A549 (cell line): ENCODE data around the gene PXYLP1. TPM values are rescaled to one million over a fixed set of nuclear protein-coding genes. Genes with fewer than 3 reads are reported as not detected.

Source experiments
- ATAC-seq, 2 experiments: fragments of 200-7000 bp in 1 of 2; fragments of >200 bp in 1 of 2; cut with Nextera tagmentation in 1 of 2; cut with Tn5 transposase in 1 of 2; 3 replicates each; pipeline versions ENCODE4 v1.8.0 to v1.9.1; 2018 to 2020; ENCODE audit warnings: mild to moderate bottlenecking in 1 of 2, moderate library complexity in 1 of 2
- CTCF ChIA-PET: fragments of 300-600 bp; sonication (Branson Sonifier 250); formaldehyde crosslinking; extraction: SDS; loops from one replicate; lab custom pipeline; 2021; ENCODE audit warnings: antibody characterized with exemption, inconsistent platforms; lab: Yijun Ruan, JAX
- POLR2A ChIA-PET: fragments of 350-600 bp; formaldehyde crosslinking; extraction: SDS; loops from one replicate; lab custom pipeline; 2021; ENCODE audit warnings: antibody characterized with exemption, inconsistent platforms; lab: Yijun Ruan, JAX
- DNase-seq, 2 experiments: peaks; one replicate each; pipeline versions ENCODE4 v3.0.0 to v3.0.0-alpha.2; 2011 to 2016; ENCODE audit warnings: low read depth in 1 of 2, low spot score in 1 of 2
- FAIRE-seq: peaks from 2 replicates; lab custom pipeline; 2011; peaks lifted over from hg19 to GRCh38; lab: Jason Lieb, UNC
- H3K27ac ChIP-seq, 2 experiments: fragments of >200 bp; sonication (Bioruptor Twin); formaldehyde crosslinking; 3 replicates each; pipeline ENCODE4 v1.5.1; 2016 to 2017
- H3K4me1 ChIP-seq: fragments of >200 bp; sonication (Bioruptor Twin); formaldehyde crosslinking; 3 replicates; pipeline ENCODE4 v1.6.1; 2016
- H3K4me2 ChIP-seq: fragments of >200 bp; sonication (Bioruptor Twin); formaldehyde crosslinking; 3 replicates; pipeline ENCODE4 v1.6.1; 2016
- H3K4me3 ChIP-seq: fragments of >200 bp; sonication (Bioruptor Twin); formaldehyde crosslinking; 3 replicates; pipeline ENCODE4 v1.5.1; 2016
- H3K9me3 ChIP-seq: fragments of >200 bp; sonication (Bioruptor Twin); formaldehyde crosslinking; 3 replicates; pipeline ENCODE4 v1.6.1; 2016
- CBX2 ChIP-seq: fragments of 200-600 bp; sonication (generic); IDR thresholded peaks from 2 replicates; pipeline ENCODE4 v1.6.1; 2016; ENCODE audit warnings: low read depth, mild to moderate bottlenecking, borderline replicate concordance
- CHD2 ChIP-seq: fragments of 150-350 bp; IDR thresholded peaks from 2 replicates; pipeline ENCODE4 v1.6.1; 2014; ENCODE audit warnings: low read length; ENCODE audit not compliant: partially characterized antibody
- CTCF ChIP-seq: fragments of >200 bp; sonication (Bioruptor Twin); formaldehyde crosslinking; IDR thresholded peaks from 3 replicates; pipeline ENCODE4 v1.5.1; 2016
- E2F6 ChIP-seq: IDR thresholded peaks from 2 replicates; pipeline ENCODE4 v1.6.1; 2012; ENCODE audit warnings: low read depth, borderline replicate concordance
- EHMT2 ChIP-seq: fragments of 200-600 bp; sonication (generic); IDR thresholded peaks from 2 replicates; pipeline ENCODE4 v1.6.1; 2016; ENCODE audit warnings: antibody characterized with exemption, low read depth, mild to moderate bottlenecking, moderate library complexity
- ESRRA ChIP-seq: fragments of 150-350 bp; IDR thresholded peaks from 2 replicates; pipeline ENCODE4 v1.6.1; 2014; ENCODE audit warnings: mild to moderate bottlenecking, low read length, borderline replicate concordance
- FOSB ChIP-seq: fragments of 250-450 bp; sonication (Bioruptor Pico); IDR thresholded peaks from 2 replicates; pipeline ENCODE4 v1.5.0; 2020; ENCODE audit warnings: mild to moderate bottlenecking, moderate library complexity
- GATA3 ChIP-seq: IDR thresholded peaks from 2 replicates; pipeline ENCODE4 v1.6.1; 2012; ENCODE audit warnings: borderline replicate concordance
- HOXB5 ChIP-seq: fragments of 250-450 bp; sonication (Bioruptor Pico); IDR thresholded peaks from 2 replicates; pipeline ENCODE4 v1.5.0; 2020; ENCODE audit warnings: mild to moderate bottlenecking, moderate library complexity
- JUN ChIP-seq, 2 experiments: fragments of >200 bp; sonication (Bioruptor Twin); formaldehyde crosslinking; IDR thresholded peaks; 2 replicates in 1 of 2; 3 replicates in 1 of 2; pipeline ENCODE4 v1.6.1; 2016 to 2017
- JUNB ChIP-seq: fragments of >200 bp; sonication (Bioruptor Twin); formaldehyde crosslinking; IDR thresholded peaks from 2 replicates; pipeline ENCODE4 v1.6.1; 2016
- MAFK ChIP-seq: fragments of 450-650 bp; IDR thresholded peaks from 2 replicates; pipeline ENCODE4 v1.6.1; 2014; ENCODE audit not compliant: partially characterized antibody
- MAZ ChIP-seq: fragments of 150-350 bp; IDR thresholded peaks from 2 replicates; pipeline ENCODE4 v1.6.1; 2014; ENCODE audit warnings: antibody characterized with exemption, low read depth, low read length, borderline replicate concordance
- NPAS2 ChIP-seq: fragments of 250-450 bp; sonication (Bioruptor Pico); IDR thresholded peaks from 2 replicates; pipeline ENCODE4 v1.8.0; 2022; ENCODE audit warnings: mild to moderate bottlenecking, moderate library complexity, borderline replicate concordance
- NR3C1 ChIP-seq: fragments of >200 bp; sonication (Bioruptor Twin); formaldehyde crosslinking; IDR thresholded peaks from 3 replicates; pipeline ENCODE4 v1.6.1; 2017
- POLR2A ChIP-seq: IDR thresholded peaks from 2 replicates; pipeline ENCODE4 v1.6.1; 2012; ENCODE audit warnings: mild to moderate bottlenecking, low read length
- RAD21 ChIP-seq, 2 experiments: fragments of >200 bp in 1 of 2; sonication (Bioruptor Twin) in 1 of 2; formaldehyde crosslinking in 1 of 2; IDR thresholded peaks in 1 of 2; conservative IDR thresholded peaks in 1 of 2; 2 replicates in 1 of 2; 3 replicates in 1 of 2; pipeline ENCODE4 v1.6.1; 2012 to 2018; ENCODE audit warnings: inconsistent platforms in 1 of 2
- RCOR1 ChIP-seq: fragments of 150-350 bp; IDR thresholded peaks from 2 replicates; pipeline ENCODE4 v1.6.1; 2014; ENCODE audit warnings: antibody characterized with exemption, low read length, low read depth
- RFX5 ChIP-seq: fragments of 450-650 bp; IDR thresholded peaks from 2 replicates; pipeline ENCODE4 v1.7.1; 2014; ENCODE audit warnings: antibody characterized with exemption, mild to moderate bottlenecking, moderate library complexity
- RNF2 ChIP-seq: fragments of 200-600 bp; sonication (generic); IDR thresholded peaks from 2 replicates; pipeline ENCODE4 v1.6.1; 2016; ENCODE audit warnings: low read depth, mild to moderate bottlenecking, antibody characterized with exemption, moderate library complexity, borderline replicate concordance
- SMC3 ChIP-seq: fragments of >200 bp; sonication (Bioruptor Twin); formaldehyde crosslinking; IDR thresholded peaks from 3 replicates; pipeline ENCODE4 v1.6.1; 2018; ENCODE audit warnings: inconsistent platforms
- SREBF2 ChIP-seq: fragments of 450-650 bp; IDR thresholded peaks from 2 replicates; pipeline ENCODE4 v1.6.1; 2014; ENCODE audit warnings: mild to moderate bottlenecking, moderate library complexity
- TFCP2L1 ChIP-seq: fragments of 250-450 bp; sonication (Bioruptor Pico); IDR thresholded peaks from 2 replicates; pipeline ENCODE4 v1.5.0; 2021; ENCODE audit warnings: mild to moderate bottlenecking
- TP53 ChIP-seq: fragments of 250-450 bp; sonication (Bioruptor Pico); IDR thresholded peaks from 2 replicates; pipeline ENCODE4 v1.5.0; 2021; ENCODE audit warnings: mild to moderate bottlenecking, moderate library complexity
- WGBS: methylation state at CpG from one replicate; pipeline ENCODE4 v1.1.6; 2017; ENCODE audit errors: missing lambda C conversion rate; 5-methylcytosine and 5-hydroxymethylcytosine counted together
- polyA plus RNA-seq, 4 experiments: library from polyadenylated mRNA; depleted of rRNA in 3 of 4; stranded (reverse); fragments of >200 nt; fragmentation: RNase III in 1 of 4; extraction: RNeasy Plus Mini Kit Qiagen cat#74134 plus additional on column Dnase treatment in 1 of 4; gene quantifications; 2 replicates in 3 of 4; 3 replicates in 1 of 4; pipeline ENCODE4 v1.2.3, GENCODE V29; 2011 to 2017
- TF ChIP-seq, protein P1 (sequence below): IDR thresholded peaks from 2 replicates; pipeline ENCODE4 v1.6.1; 2012
- TF ChIP-seq, protein P2 (sequence below): fragments of 250-450 bp; sonication (Bioruptor Pico); IDR thresholded peaks from 2 replicates; pipeline ENCODE4 v1.5.0; 2021; ENCODE audit warnings: mild to moderate bottlenecking, moderate library complexity, borderline replicate concordance

The PXYLP1 gene
- polyA plus RNA-seq, 2 of the 4 experiments (the other 2 are of a cell fraction), result 8.0 to 11.7 TPM

- FAIRE-seq (no peak), ATAC-seq (peak; percentile 64 to 93)
These were observed 24.2 kb downstream of the PXYLP1 start for GRCh38 chr3:141255846-141256261.

GRCh38 chr3:141256820-141257219, 25.2 kb downstream of the PXYLP1 start:
- 80% methylated on average over 6 of the region's 6 CpGs for WGBS
- FAIRE-seq (no peak), ATAC-seq (no peak), DNase-seq (no peak)
- H3K27ac ChIP-seq, result no peak overlapping the region
- POLR2A ChIA-PET, result no interaction called here
- H3K4me3 ChIP-seq, result no peak overlapping the region
- CTCF ChIA-PET, result interaction anchor here (1.0 to 3.2 kb wide), 5 partner anchors 8 to 29 kb away, joined by 3 to 27 read pairs (median 4); partner anchors contain the start of gene PXYLP1
- no peak overlapping the region for H3K4me2 ChIP-seq
- no peaks in the 10 kb centered on the region for H3K4me1 ChIP-seq
- H3K9me3 ChIP-seq, result no peaks in the 10 kb centered on the region
- TF ChIP-seq E2F6, result no peak

More at GRCh38 chr3:141255846-141256261, 24.2 kb downstream of the PXYLP1 start:
- ChIA-PET POLR2A (no interaction called here), CTCF (interaction anchor here (1.1 to 3.2 kb wide), 7 partner anchors 9 to 28 kb away, joined by 3 to 27 read pairs (median 4); partner anchors contain the start of gene PXYLP1)
- Histone ChIP-seq H3K27ac (no peak overlapping the region), H3K4me1 (no peaks in the 10 kb centered on the region), H3K4me3 (no peak overlapping the region), H3K9me3 (no peaks in the 10 kb centered on the region), H3K4me2 (no peak overlapping the region)
- TF ChIP-seq ESRRA, result no peak
- TF ChIP-seq, protein P1, sequence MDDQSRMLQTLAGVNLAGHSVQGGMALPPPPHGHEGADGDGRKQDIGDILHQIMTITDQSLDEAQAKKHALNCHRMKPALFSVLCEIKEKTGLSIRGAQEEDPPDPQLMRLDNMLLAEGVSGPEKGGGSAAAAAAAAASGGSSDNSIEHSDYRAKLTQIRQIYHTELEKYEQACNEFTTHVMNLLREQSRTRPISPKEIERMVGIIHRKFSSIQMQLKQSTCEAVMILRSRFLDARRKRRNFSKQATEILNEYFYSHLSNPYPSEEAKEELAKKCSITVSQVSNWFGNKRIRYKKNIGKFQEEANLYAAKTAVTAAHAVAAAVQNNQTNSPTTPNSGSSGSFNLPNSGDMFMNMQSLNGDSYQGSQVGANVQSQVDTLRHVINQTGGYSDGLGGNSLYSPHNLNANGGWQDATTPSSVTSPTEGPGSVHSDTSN, result no peak
- TF ChIP-seq CBX2, result no peak
- no peak for TF ChIP-seq EHMT2
- no peak for TF ChIP-seq RCOR1
- TF ChIP-seq SMC3, result 0 out of 3 replicates have a peak, but pooled peaks have one; percentile 15
- TF ChIP-seq NR3C1, result no peak
- TF ChIP-seq SREBF2, result no peak
- no peak for TF ChIP-seq RFX5
- no peak for TF ChIP-seq FOSB (CRISPR knock-in tag)
- no peak for TF ChIP-seq CHD2
- no peak for TF ChIP-seq TFCP2L1 (CRISPR knock-in tag)
- TF ChIP-seq GATA3, result no peak
- TF ChIP-seq JUNB, result no peak
- no peak for TF ChIP-seq MAFK
- peak; percentile 34 for TF ChIP-seq CTCF
- TF ChIP-seq, protein P2, sequence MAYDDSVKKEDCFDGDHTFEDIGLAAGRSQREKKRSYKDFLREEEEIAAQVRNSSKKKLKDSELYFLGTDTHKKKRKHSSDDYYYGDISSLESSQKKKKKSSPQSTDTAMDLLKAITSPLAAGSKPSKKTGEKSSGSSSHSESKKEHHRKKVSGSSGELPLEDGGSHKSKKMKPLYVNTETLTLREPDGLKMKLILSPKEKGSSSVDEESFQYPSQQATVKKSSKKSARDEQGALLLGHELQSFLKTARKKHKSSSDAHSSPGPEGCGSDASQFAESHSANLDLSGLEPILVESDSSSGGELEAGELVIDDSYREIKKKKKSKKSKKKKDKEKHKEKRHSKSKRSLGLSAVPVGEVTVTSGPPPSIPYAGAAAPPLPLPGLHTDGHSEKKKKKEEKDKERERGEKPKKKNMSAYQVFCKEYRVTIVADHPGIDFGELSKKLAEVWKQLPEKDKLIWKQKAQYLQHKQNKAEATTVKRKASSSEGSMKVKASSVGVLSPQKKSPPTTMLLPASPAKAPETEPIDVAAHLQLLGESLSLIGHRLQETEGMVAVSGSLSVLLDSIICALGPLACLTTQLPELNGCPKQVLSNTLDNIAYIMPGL, result no peak
- TF ChIP-seq TP53 (CRISPR knock-in tag), result no peak
- no peak for TF ChIP-seq RNF2
- peak in 1 of 2 experiments; percentile 48; a peak in 2 of 5 replicates for TF ChIP-seq RAD21 (conservative IDR thresholded peaks at IDR 0.05 in 1 of 2, IDR thresholded peaks at IDR 0.05 in 1 of 2)
- no peak for TF ChIP-seq POLR2A
- no peak for TF ChIP-seq HOXB5 (CRISPR knock-in tag)
- no peak for TF ChIP-seq JUN (IDR thresholded peaks at IDR 0.05)
- no peak for TF ChIP-seq NPAS2
- no peak for TF ChIP-seq MAZ
- peak; percentile 46 to 55 for DNase-seq
- 69% methylated on average over 6 of the region's 6 CpGs for WGBS
